IPS DF 6.9 (cell line): ENCODE measurements around the gene TAOK1.
"Not testable (repeated sequence)": the region's sequence is repeated elsewhere in the genome, so short reads cannot be mapped to it uniquely, and the experiment has no call there.

ENCODE experiments used
- DNase-seq: peaks from one replicate; pipeline ENCODE4 v3.0.0-alpha.2; 2013; ENCODE audit warnings: low read depth, low spot score
- H3K27ac ChIP-seq: one replicate; pipeline ENCODE4 v1.5.1; 2013; ENCODE audit warnings: low read length, control low read depth
- H3K27me3 ChIP-seq: 2 replicates; pipeline ENCODE4 v1.6.1; 2013; ENCODE audit warnings: mild to moderate bottlenecking, low read length; ENCODE audit not compliant: control insufficient read depth, insufficient read depth
- H3K36me3 ChIP-seq: 2 replicates; pipeline ENCODE4 v1.6.1; 2013; ENCODE audit warnings: low read length; ENCODE audit not compliant: control insufficient read depth, insufficient read depth
- H3K4me1 ChIP-seq: 2 replicates; pipeline ENCODE4 v1.6.1; 2013; ENCODE audit warnings: low read length; ENCODE audit not compliant: control insufficient read depth, insufficient read depth
- H3K4me3 ChIP-seq: 2 replicates; pipeline ENCODE4 v1.5.1; 2013; ENCODE audit warnings: mild to moderate bottlenecking, low read length
- H3K9me3 ChIP-seq: 2 replicates; pipeline ENCODE4 v1.6.1; 2013; ENCODE audit warnings: low read length, inconsistent platforms; ENCODE audit not compliant: control insufficient read depth, insufficient read depth
- WGBS: extraction: QIAGEN DNeasy Blood & Tissue Kit; methylation state at CpG from one replicate; pipeline ENCODE4 v1.1.7; 2013; ENCODE audit warnings: mixed read lengths, missing lambda C conversion rate; ENCODE audit not compliant: insufficient read length, insufficient coverage; 5-methylcytosine and 5-hydroxymethylcytosine counted together

The TAOK1 gene

GRCh38 chr17:29533976-29534375 lies 143.8 kb downstream of the TAOK1 start:
- Histone ChIP-seq H3K36me3 (peaks cover 8% of the 10 kb centered on the region; the same call in 1 of the 2 replicates), H3K27me3 (no peaks in the 10 kb centered on the region), H3K4me3 (no peak overlapping the region), H3K27ac (no peak overlapping the region), H3K9me3 (no peaks in the 10 kb centered on the region), H3K4me1 (no peaks in the 10 kb centered on the region)
- WGBS = no CpG with 5 or more reads among the region's 8 CpGs
- DNase-seq = no peak

GRCh38 chr17:29544066-29544465 lies 153.9 kb downstream of the TAOK1 start:
- no CpG with 5 or more reads among the region's 4 CpGs for WGBS

GRCh38 chr17:29546085-29546484 lies 155.9 kb downstream of the TAOK1 start:
- no peaks in the 10 kb centered on the region for H3K27me3 ChIP-seq
- H3K9me3 ChIP-seq = no peaks in the 10 kb centered on the region
- DNase-seq = no peak
- no peak overlapping the region for H3K27ac ChIP-seq
- no peak overlapping the region for H3K4me3 ChIP-seq
- peaks cover 6% of the 10 kb centered on the region; the same call in 1 of the 2 replicates for H3K36me3 ChIP-seq
- no peaks in the 10 kb centered on the region for H3K4me1 ChIP-seq
- no CpG with 5 or more reads among the region's 1 CpG for WGBS

More at GRCh38 chr17:29544066-29544465, 153.9 kb downstream of the TAOK1 start:
- Histone ChIP-seq H3K9me3 (no peaks in the 10 kb centered on the region), H3K4me1 (no peaks in the 10 kb centered on the region), H3K27ac (no peak overlapping the region), H3K27me3 (no peaks in the 10 kb centered on the region), H3K4me3 (no peak overlapping the region), H3K36me3 (peaks cover 6% of the 10 kb centered on the region; the same call in 1 of the 2 replicates)
- DNase-seq = no peak

GRCh38 chr17:29546830-29547229 lies 156.7 kb downstream of the TAOK1 start:
- no CpG with 5 or more reads among the region's 1 CpG for WGBS
- no peak for DNase-seq
- Histone ChIP-seq H3K4me3 (no peak overlapping the region), H3K36me3 (peaks cover 6% of the 10 kb centered on the region; the same call in 1 of the 2 replicates), H3K9me3 (no peaks in the 10 kb centered on the region), H3K27ac (no peak overlapping the region), H3K4me1 (no peaks in the 10 kb centered on the region), H3K27me3 (no peaks in the 10 kb centered on the region)

- H3K27ac ChIP-seq = no peak overlapping the region
Observed at GRCh38 chr17:29549177-29549923, 159.2 kb downstream of the TAOK1 start.

GRCh38 chr17:29555840-29556239 lies 165.7 kb downstream of the TAOK1 start:
- Histone ChIP-seq H3K27me3 (no peaks in the 10 kb centered on the region), H3K4me3 (no peak overlapping the region), H3K36me3 (no peaks in the 10 kb centered on the region), H3K27ac (no peak overlapping the region), H3K9me3 (no peaks in the 10 kb centered on the region), H3K4me1 (no peaks in the 10 kb centered on the region; the same call in 1 of the 2 replicates)
- WGBS = no CpG with 5 or more reads among the region's 3 CpGs
- no peak for DNase-seq

More at GRCh38 chr17:29549177-29549923, 159.2 kb downstream of the TAOK1 start:
- no peak for DNase-seq
- H3K4me3 ChIP-seq = no peak overlapping the region
- H3K9me3 ChIP-seq = no peaks in the 10 kb centered on the region
- H3K27me3 ChIP-seq = no peaks in the 10 kb centered on the region
- WGBS = no CpG with 5 or more reads among the region's 5 CpGs
- no peaks in the 10 kb centered on the region; the same call in 1 of the 2 replicates for H3K4me1 ChIP-seq
- H3K36me3 ChIP-seq = no peaks in the 10 kb centered on the region

GRCh38 chr17:29557085-29557738 lies 167.0 kb downstream of the TAOK1 start:
- H3K27ac ChIP-seq = no peak overlapping the region
- H3K27me3 ChIP-seq = no peaks in the 10 kb centered on the region
- no peaks in the 10 kb centered on the region; the same call in 1 of the 2 replicates for H3K4me1 ChIP-seq
- no CpG with 5 or more reads among the region's 1 CpG for WGBS
- no peaks in the 10 kb centered on the region for H3K9me3 ChIP-seq
- H3K36me3 ChIP-seq = no peaks in the 10 kb centered on the region
- no peak overlapping the region for H3K4me3 ChIP-seq
- no peak for DNase-seq

- Histone ChIP-seq H3K27ac (no peak overlapping the region), H3K4me1 (no peaks in the 10 kb centered on the region; the same call in 1 of the 2 replicates), H3K27me3 (no peaks in the 10 kb centered on the region), H3K9me3 (no peaks in the 10 kb centered on the region), H3K4me3 (no peak overlapping the region), H3K36me3 (no peaks in the 10 kb centered on the region)
- DNase-seq = no peak
Observed at GRCh38 chr17:29557739-29558116, 167.6 kb downstream of the TAOK1 start.

GRCh38 chr17:29558139-29558538 lies 168.0 kb downstream of the TAOK1 start:
- H3K36me3 ChIP-seq, H3K4me3 ChIP-seq, H3K4me1 ChIP-seq, DNase-seq, H3K27ac ChIP-seq, H3K27me3 ChIP-seq, H3K9me3 ChIP-seq: not testable (repeated sequence)
- WGBS = no CpG with 5 or more reads among the region's 5 CpGs

- Histone ChIP-seq H3K27me3 (no peaks in the 10 kb centered on the region), H3K36me3 (no peaks in the 10 kb centered on the region), H3K27ac (no peak overlapping the region), H3K4me1 (no peaks in the 10 kb centered on the region), H3K4me3 (no peak overlapping the region), H3K9me3 (no peaks in the 10 kb centered on the region)
- no CpG with 5 or more reads among the region's 2 CpGs for WGBS
- no peak for DNase-seq
Observed at GRCh38 chr17:29559640-29560039, 169.5 kb downstream of the TAOK1 start.
